GM04503 (cell line): ENCODE results near the gene KCNAB1.

ENCODE experiments used
- DNase-seq: peaks from one replicate; pipeline ENCODE4 v3.0.0-alpha.2; 2012; ENCODE audit warnings: low read depth

KCNAB1 gene

GRCh38 chr3:156460206-156460611 is 339.8 kb downstream of the KCNAB1 start:
- DNase-seq: no peak

- DNase-seq: no peak
These were observed 341.5 kb downstream of the KCNAB1 start for GRCh38 chr3:156461889-156462288.

GRCh38 chr3:156463123-156463522 is 342.7 kb downstream of the KCNAB1 start:
- no peak for DNase-seq

GRCh38 chr3:156465194-156465593 is 344.8 kb downstream of the KCNAB1 start:
- DNase-seq: no peak

GRCh38 chr3:156469456-156469855 is 349.1 kb downstream of the KCNAB1 start:
- no peak for DNase-seq

- no peak for DNase-seq
These were observed 351.1 kb downstream of the KCNAB1 start for GRCh38 chr3:156471431-156471830.

GRCh38 chr3:156472150-156472549 is 351.8 kb downstream of the KCNAB1 start:
- no peak for DNase-seq

GRCh38 chr3:156472684-156473083 is 352.3 kb downstream of the KCNAB1 start:
- DNase-seq: no peak

- no peak for DNase-seq
These were observed 353.0 kb downstream of the KCNAB1 start for GRCh38 chr3:156473341-156473740.

GRCh38 chr3:156474560-156475389 is 354.4 kb downstream of the KCNAB1 start:
- DNase-seq: no peak

GRCh38 chr3:156477323-156477722 is 356.9 kb downstream of the KCNAB1 start:
- peak; percentile 56 for DNase-seq

- DNase-seq: no peak
These were observed 358.5 kb downstream of the KCNAB1 start for GRCh38 chr3:156478891-156479290.

- DNase-seq: no peak
These were observed 359.2 kb downstream of the KCNAB1 start for GRCh38 chr3:156479604-156480003.

- no peak for DNase-seq
These were observed 360.6 kb downstream of the KCNAB1 start for GRCh38 chr3:156480949-156481348.

- no peak for DNase-seq
These were observed 362.6 kb downstream of the KCNAB1 start for GRCh38 chr3:156483002-156483401.

- peak; percentile 55 for DNase-seq
These were observed 363.0 kb downstream of the KCNAB1 start for GRCh38 chr3:156483426-156483825.

- DNase-seq: no peak
These were observed 363.8 kb downstream of the KCNAB1 start for GRCh38 chr3:156483961-156484787.

- no peak for DNase-seq
These were observed 368.4 kb downstream of the KCNAB1 start for GRCh38 chr3:156488767-156489166.

GRCh38 chr3:156489462-156489911 is 369.1 kb downstream of the KCNAB1 start:
- DNase-seq: peak; percentile 22

GRCh38 chr3:156491192-156491591 is 370.8 kb downstream of the KCNAB1 start:
- DNase-seq: no peak

GRCh38 chr3:156492801-156493261 is 372.5 kb downstream of the KCNAB1 start:
- no peak for DNase-seq

- no peak for DNase-seq
These were observed 373.5 kb downstream of the KCNAB1 start for GRCh38 chr3:156493887-156494286.

- DNase-seq: no peak
These were observed 375.4 kb downstream of the KCNAB1 start for GRCh38 chr3:156495816-156496215.
